BLaER1 (cell line): ENCODE measurements around the gene XBP1.

Source experiments
- H3K27ac ChIP-seq: shearing (Covaris generic); formaldehyde crosslinking; 2 replicates; pipeline ENCODE4 v1.8.1; 2022
- H3K27me3 ChIP-seq: shearing (Covaris generic); formaldehyde crosslinking; 2 replicates; pipeline ENCODE4 v1.8.1; 2022
- H3K36me3 ChIP-seq: shearing (Covaris generic); formaldehyde crosslinking; 2 replicates; pipeline ENCODE4 v1.8.1; 2022
- H3K4me1 ChIP-seq: shearing (Covaris generic); formaldehyde crosslinking; 2 replicates; pipeline ENCODE4 v1.8.1; 2022
- H3K4me2 ChIP-seq: shearing (Covaris generic); formaldehyde crosslinking; 2 replicates; pipeline ENCODE4 v1.8.1; 2022
- H3K4me3 ChIP-seq: shearing (Covaris generic); formaldehyde crosslinking; 2 replicates; pipeline ENCODE4 v1.8.1; 2022
- H3K9ac ChIP-seq: shearing (Covaris generic); formaldehyde crosslinking; 2 replicates; pipeline ENCODE4 v1.8.1; 2022
- H3K9me3 ChIP-seq: shearing (Covaris generic); formaldehyde crosslinking; 2 replicates; pipeline ENCODE4 v1.8.1; 2022
- H4K20me1 ChIP-seq: shearing (Covaris generic); formaldehyde crosslinking; 2 replicates; pipeline ENCODE4 v1.8.1; 2022
- Cebpa-rat ChIP-seq: shearing (Covaris generic); IDR thresholded peaks from 2 replicates; pipeline ENCODE4 v1.8.1; 2022

XBP1 gene

DNA sequence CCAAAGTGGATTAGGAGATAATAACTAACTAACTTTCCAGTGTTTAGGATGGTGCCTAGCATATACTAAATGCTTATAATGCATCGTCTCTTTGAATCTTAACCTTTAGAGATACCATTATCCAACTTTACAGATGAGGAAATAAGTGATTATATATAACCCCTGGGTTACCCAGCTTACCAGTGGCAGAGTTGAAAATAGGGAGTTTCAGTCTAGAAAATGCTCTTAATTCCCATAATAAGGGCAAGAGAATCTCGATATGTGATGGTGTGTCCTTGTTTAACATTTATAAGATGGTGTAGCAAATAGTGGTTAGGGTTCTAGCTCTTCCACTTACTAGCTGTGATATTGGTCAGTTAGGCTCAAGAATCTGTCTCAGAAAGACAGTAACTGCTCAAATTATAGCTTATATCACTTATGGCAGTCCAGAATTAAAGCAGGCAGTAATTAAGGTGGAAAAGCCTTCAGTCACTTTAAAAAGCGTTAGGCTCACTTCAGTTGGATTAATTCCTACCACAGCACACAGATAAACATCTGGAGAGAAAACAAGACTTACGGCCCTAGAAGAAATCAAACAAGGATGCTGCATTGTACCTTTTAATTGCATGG lies 6.3 kb downstream of the XBP1 start:
- TF ChIP-seq Cebpa-rat = no peak
- H3K9me3 ChIP-seq = no peaks in the 10 kb centered on the region
- peak overlapping the region; percentile 100 for H3K9ac ChIP-seq
- peaks cover 71% of the 10 kb centered on the region for H4K20me1 ChIP-seq
- H3K4me1 ChIP-seq = peaks cover 93% of the 10 kb centered on the region
- H3K27me3 ChIP-seq = no peaks in the 10 kb centered on the region
- peak overlapping the region; percentile 97 for H3K4me3 ChIP-seq
- peaks cover 61% of the 10 kb centered on the region for H3K36me3 ChIP-seq
- H3K4me2 ChIP-seq = peak overlapping the region; percentile 90
- peak overlapping the region; percentile 63; the same call in 1 of the 2 replicates for H3K27ac ChIP-seq

DNA sequence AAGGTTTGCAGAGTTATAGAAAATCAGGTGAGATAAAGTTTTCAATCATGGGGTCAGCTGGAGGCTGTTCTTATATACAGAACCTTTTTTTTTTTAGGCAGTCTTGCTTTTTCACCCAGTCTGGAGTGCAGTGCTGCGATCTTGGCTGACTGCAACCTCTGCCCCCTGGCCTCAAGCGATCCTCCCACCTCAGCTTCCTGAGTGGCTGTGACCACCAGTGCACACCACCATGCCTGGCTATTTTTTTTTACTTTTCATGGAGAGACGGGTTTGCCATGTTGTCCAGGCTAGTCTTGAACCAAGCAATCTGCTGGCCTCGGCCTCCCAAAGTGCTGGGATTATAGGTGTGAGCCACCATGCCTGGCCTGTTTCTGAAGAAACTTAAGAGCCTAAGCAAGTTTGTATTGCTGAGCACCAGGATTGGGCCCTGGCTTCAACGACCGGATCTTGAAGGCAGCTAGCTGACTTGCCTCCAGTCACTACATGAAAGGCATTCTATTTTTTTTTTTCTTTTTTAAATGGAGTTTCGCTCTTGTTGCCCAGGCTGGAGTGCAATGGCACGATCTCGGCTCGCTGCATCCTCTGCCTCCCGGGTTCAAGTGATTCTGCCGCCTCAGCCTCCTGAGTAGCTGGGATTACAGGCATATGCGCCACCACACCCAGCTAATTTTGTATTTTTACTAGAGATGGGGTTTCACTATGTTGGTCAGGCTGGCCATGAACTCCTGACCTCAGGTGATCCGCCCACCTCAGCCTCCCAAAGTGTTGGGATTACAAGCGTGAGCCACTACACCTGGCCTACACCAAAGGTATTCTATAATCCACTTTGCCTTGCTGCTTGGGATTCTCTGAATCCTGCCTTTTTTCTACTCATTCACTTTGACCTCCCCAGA lies 7.6 kb downstream of the XBP1 start:
- Histone ChIP-seq H3K27me3 (no peaks in the 10 kb centered on the region), H3K27ac (peak overlapping the region; percentile 80), H3K4me3 (no peak overlapping the region; the same call in 1 of the 2 replicates), H3K9me3 (no peaks in the 10 kb centered on the region), H3K36me3 (peaks cover 48% of the 10 kb centered on the region), H3K9ac (peak overlapping the region; percentile 56), H3K4me2 (peak overlapping the region; percentile 90), H4K20me1 (peaks cover 61% of the 10 kb centered on the region), H3K4me1 (peaks cover 100% of the 10 kb centered on the region)
- no peak for TF ChIP-seq Cebpa-rat

DNA sequence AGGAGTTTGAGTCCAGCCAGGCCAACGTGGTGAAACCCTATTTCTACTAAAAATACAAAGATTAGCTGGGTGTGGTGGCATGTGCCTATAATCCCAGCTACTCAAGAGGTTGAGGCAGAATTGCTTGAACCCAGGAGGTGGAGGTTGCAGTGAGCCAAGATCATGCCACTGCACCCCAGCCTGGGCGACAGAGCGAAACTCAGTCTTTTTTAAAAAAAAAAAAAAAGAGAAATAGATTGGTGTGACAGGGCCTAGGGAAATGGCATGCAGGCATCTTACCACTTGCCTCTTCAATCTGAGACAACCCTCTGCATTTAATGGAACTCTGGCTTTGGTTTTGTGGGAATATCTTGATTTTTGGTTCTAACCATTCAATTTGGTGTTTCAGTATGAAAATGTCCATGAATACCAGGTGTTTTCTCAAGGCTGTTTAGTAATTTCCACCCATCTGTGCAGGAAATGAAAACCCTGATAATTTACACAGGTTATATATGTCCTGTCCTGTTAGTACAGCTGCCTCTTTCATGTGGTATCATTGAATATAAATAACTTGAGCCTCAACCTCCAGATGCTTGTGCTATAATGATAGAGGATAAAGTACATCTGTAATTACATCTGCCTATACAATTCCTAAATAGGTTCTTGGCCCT lies 8.4 kb downstream of the XBP1 start:
- H3K27me3 ChIP-seq = no peaks in the 10 kb centered on the region
- H3K27ac ChIP-seq = peak overlapping the region; percentile 80
- peaks cover 48% of the 10 kb centered on the region for H3K36me3 ChIP-seq
- H4K20me1 ChIP-seq = peaks cover 54% of the 10 kb centered on the region
- no peak overlapping the region; the same call in 1 of the 2 replicates for H3K4me3 ChIP-seq
- H3K9me3 ChIP-seq = no peaks in the 10 kb centered on the region
- peaks cover 98% of the 10 kb centered on the region for H3K4me1 ChIP-seq
- no peak for TF ChIP-seq Cebpa-rat
- peak overlapping the region; percentile 90 for H3K4me2 ChIP-seq
- peak overlapping the region; percentile 56; the same call in 1 of the 2 replicates for H3K9ac ChIP-seq

DNA sequence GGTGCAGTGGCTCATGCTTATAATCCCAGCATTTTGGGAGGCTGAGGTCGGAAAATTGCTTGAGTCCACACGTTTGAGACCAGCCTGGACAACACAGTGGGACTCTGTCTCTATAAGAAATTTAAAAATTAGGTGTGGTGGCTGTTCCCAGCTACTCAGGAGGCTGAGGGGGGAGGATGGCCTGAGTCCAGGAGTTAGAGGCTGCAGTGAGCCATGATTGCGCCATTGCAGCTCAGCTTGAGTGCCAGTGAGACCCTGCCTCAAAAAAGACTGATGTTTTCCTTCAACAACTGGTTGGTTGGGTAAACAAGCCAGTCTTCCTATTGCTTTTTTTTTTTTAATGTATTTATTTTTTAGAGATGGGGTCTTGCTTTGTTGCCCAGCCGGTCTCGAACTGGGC lies 9.2 kb downstream of the XBP1 start:
- H3K9me3 ChIP-seq = no peaks in the 10 kb centered on the region
- H3K27me3 ChIP-seq = no peaks in the 10 kb centered on the region
- no peak overlapping the region for H3K4me3 ChIP-seq
- peaks cover 45% of the 10 kb centered on the region for H4K20me1 ChIP-seq
- peak overlapping the region; percentile 56; the same call in 1 of the 2 replicates for H3K9ac ChIP-seq
- H3K4me2 ChIP-seq = peak overlapping the region; percentile 90
- H3K4me1 ChIP-seq = peaks cover 89% of the 10 kb centered on the region
- H3K36me3 ChIP-seq = peaks cover 48% of the 10 kb centered on the region
- H3K27ac ChIP-seq = peak overlapping the region; percentile 80
- TF ChIP-seq Cebpa-rat = peak; percentile 19; the same call in 1 of the 2 replicates

DNA sequence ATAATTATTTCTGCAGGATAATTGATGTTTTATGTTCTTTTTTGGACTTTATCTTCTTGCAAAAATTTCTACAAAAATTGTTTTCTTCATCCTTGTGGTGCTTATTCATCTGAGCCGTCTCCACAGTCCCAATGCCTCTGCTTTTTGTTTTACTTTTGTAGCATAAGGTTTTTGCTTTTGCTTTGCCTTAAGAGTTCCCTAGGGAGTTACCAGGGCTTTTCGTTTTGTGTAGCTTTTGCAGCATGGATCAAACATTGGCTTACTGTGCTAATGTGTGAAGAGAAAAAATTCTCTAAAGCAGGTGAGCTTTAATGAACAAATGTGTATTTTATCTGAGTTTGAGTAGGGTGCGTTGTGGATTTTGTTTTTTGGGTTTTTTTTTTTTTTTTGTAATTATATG lies 11.8 kb downstream of the XBP1 start:
- H3K4me1 ChIP-seq = peaks cover 64% of the 10 kb centered on the region

DNA sequence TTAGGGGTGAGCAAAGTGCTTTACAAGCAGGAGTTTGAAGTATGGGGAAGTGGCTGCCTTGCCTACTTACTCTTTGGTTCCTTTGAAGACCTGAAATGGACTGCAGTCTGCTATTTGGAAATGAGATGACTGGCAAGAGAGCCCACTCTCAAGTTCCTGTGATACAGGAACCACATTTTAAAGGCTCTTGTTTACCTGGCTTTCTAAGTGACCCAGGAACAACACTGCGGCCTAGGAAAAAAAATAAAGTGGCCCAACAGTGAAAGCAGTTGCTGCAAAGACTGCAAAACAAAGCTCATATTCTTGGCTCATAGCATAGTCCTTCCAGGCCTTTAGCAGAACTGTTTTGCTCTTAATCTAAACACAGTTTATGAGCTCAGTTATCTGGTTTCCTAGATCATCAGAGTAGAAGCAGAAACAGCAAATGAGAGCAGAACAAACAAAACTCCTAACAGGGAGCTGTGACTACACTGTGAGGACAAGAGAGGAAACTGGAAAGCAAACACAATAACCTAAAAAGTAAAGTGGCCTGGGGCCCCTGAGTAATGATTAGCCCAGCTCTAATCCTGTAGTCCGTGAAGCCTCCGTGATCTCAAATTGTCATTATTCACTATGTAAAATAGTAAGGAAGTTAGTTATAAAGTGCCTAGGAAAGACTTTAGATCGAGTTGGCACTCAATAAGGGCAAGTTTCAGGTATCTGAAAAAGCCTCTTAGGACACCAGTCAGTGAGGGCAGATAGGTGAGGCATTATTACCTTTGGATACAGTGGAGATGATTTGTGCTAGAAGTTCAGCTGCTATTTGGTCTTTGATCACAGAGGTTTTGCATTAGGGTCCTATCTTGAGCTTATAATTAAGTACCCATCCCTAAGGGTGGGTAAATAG lies 16.3 kb downstream of the XBP1 start:
- Histone ChIP-seq H3K4me3 (no peak overlapping the region), H3K4me1 (peaks cover 18% of the 10 kb centered on the region), H3K27me3 (no peaks in the 10 kb centered on the region), H3K36me3 (peaks cover 84% of the 10 kb centered on the region), H3K4me2 (no peak overlapping the region), H3K9ac (no peak overlapping the region), H4K20me1 (peaks cover 25% of the 10 kb centered on the region), H3K27ac (0 out of 2 replicates have a peak overlapping the region, but pooled peaks have one; percentile 4), H3K9me3 (no peaks in the 10 kb centered on the region)
- TF ChIP-seq Cebpa-rat = no peak

More for the DNA sequence above, 11.8 kb downstream of the XBP1 start:
- TF ChIP-seq Cebpa-rat = no peak
- no peaks in the 10 kb centered on the region for H3K27me3 ChIP-seq
- peak overlapping the region; percentile 12; the same call in 1 of the 2 replicates for H3K9ac ChIP-seq
- H3K4me2 ChIP-seq = peak overlapping the region; percentile 90
- H3K4me3 ChIP-seq = no peak overlapping the region
- H3K27ac ChIP-seq = no peak overlapping the region
- peaks cover 20% of the 10 kb centered on the region for H4K20me1 ChIP-seq
- peaks cover 48% of the 10 kb centered on the region for H3K36me3 ChIP-seq
- H3K9me3 ChIP-seq = no peaks in the 10 kb centered on the region

DNA sequence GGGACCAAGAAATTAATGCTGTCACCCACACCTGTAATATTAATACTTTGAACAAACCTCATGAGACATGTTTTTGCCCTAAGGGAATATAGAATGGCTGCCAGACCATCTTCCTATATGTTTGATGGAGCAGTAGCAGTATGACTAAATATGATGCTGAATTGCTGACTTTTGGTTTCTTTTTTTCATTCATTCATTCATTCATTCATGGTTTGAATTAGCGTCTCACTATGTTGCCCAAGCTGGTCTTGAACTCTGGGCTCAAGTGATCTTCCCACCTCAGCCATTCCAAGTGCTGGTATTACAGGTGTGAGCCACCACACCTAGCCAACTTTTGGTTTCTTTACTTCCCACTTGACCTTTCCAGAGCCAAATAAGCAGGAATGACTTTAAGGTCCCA lies 20.1 kb downstream of the XBP1 start:
- Histone ChIP-seq H3K4me3 (no peak overlapping the region), H3K4me2 (no peak overlapping the region), H3K9me3 (no peaks in the 10 kb centered on the region), H3K36me3 (peaks cover 97% of the 10 kb centered on the region), H3K4me1 (no peaks in the 10 kb centered on the region), H4K20me1 (peaks cover 42% of the 10 kb centered on the region), H3K9ac (no peak overlapping the region), H3K27ac (no peak overlapping the region), H3K27me3 (no peaks in the 10 kb centered on the region)
- TF ChIP-seq Cebpa-rat = no peak

DNA sequence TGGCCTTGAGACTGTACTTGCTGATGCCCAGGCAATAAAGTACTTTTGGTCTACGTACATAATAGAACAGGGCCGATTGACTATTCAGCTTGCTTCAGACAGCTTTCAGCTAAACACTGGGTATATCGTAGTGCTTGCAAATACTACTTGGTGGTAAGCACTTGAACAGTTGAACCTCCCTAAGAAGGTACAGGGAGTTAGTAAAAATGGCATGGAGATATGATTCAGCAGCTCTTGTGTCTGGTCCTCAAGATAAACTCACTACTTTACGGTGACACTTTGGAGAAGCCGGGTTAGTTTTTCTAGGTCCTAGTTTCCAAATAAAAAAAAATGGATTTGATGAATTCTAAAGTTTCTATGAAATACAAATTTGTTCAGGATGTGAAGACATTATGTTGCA lies 20.5 kb downstream of the XBP1 start:
- H3K4me3 ChIP-seq = no peak overlapping the region
- no peak for TF ChIP-seq Cebpa-rat
- H3K27me3 ChIP-seq = no peaks in the 10 kb centered on the region
- H3K36me3 ChIP-seq = peaks cover 97% of the 10 kb centered on the region
- peaks cover 3% of the 10 kb centered on the region for H3K4me1 ChIP-seq
- H3K9ac ChIP-seq = no peak overlapping the region
- no peak overlapping the region for H3K27ac ChIP-seq
- peaks cover 46% of the 10 kb centered on the region for H4K20me1 ChIP-seq
- no peaks in the 10 kb centered on the region for H3K9me3 ChIP-seq
- no peak overlapping the region for H3K4me2 ChIP-seq

DNA sequence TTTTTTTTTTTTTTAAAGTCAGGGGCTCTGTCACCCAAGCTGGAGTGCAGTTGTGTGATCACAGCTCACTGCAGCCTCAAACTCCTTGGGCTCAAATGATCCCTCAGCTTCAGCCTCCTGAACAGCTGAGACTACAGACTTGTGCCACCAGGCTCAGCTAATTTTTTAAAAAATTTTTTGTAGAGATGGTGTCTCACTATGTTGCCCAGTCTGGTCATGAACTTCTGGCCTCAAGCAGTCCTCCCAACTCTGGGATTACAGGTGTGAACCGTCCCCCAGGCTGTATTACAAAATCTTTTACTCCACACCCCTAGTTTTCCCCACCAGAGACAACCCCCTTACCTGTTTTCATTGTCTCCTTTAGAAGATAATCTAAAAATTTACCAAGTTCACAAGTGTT lies 26.0 kb downstream of the XBP1 start:
- Histone ChIP-seq H3K9me3 (peaks cover 2% of the 10 kb centered on the region; the same call in 1 of the 2 replicates), H3K27ac (0 out of 2 replicates have a peak overlapping the region, but pooled peaks have one; percentile 18), H4K20me1 (peaks cover 44% of the 10 kb centered on the region), H3K4me2 (peak overlapping the region; percentile 85), H3K36me3 (peaks cover 52% of the 10 kb centered on the region), H3K4me1 (peaks cover 17% of the 10 kb centered on the region), H3K4me3 (no peak overlapping the region), H3K27me3 (no peaks in the 10 kb centered on the region), H3K9ac (peak overlapping the region; percentile 93; the same call in 1 of the 2 replicates)
- TF ChIP-seq Cebpa-rat = no peak
